A673 (cell line): ENCODE results near the gene DOCK1.

Experiments
- EZH2 ChIP-seq: fragments of 200-600 bp; sonication (generic); IDR thresholded peaks from 2 replicates; pipeline ENCODE4 v1.6.1; 2017; ENCODE audit warnings: borderline replicate concordance, low read depth, mild to moderate bottlenecking, mixed read lengths, antibody characterized with exemption, low read length; ENCODE audit not compliant: poor library complexity, severe bottlenecking
- TF ChIP-seq, protein P1 (sequence below): fragments of 300-800, 200-600 bp; sonication (generic); conservative IDR thresholded peaks from 2 replicates; pipeline ENCODE4 v1.5.1; 2017; ENCODE audit warnings: low read depth, mild to moderate bottlenecking, antibody characterized with exemption, low read length, moderate library complexity, mixed read lengths

DNA sequence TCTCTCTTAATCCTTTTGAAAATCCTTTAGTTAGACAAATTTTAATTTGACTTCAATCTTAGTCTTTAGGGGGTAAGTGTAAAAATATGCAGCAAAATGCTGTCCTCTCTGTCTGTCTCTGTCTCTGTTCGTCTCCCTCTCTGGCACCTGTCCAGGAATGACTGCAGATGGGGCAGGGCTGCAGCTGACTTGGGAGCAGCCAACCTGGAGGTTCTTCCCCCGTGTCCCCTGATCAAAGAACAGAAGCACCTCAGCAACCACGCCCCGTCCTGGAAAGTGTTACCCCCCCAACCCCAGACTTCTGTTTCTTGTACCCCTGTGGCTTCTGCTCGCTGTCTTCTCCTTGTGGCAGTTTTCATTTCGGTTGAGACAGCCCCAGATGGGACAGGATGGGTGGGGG, 502.3 kb downstream of the DOCK1 start:
- TF ChIP-seq, protein P1, sequence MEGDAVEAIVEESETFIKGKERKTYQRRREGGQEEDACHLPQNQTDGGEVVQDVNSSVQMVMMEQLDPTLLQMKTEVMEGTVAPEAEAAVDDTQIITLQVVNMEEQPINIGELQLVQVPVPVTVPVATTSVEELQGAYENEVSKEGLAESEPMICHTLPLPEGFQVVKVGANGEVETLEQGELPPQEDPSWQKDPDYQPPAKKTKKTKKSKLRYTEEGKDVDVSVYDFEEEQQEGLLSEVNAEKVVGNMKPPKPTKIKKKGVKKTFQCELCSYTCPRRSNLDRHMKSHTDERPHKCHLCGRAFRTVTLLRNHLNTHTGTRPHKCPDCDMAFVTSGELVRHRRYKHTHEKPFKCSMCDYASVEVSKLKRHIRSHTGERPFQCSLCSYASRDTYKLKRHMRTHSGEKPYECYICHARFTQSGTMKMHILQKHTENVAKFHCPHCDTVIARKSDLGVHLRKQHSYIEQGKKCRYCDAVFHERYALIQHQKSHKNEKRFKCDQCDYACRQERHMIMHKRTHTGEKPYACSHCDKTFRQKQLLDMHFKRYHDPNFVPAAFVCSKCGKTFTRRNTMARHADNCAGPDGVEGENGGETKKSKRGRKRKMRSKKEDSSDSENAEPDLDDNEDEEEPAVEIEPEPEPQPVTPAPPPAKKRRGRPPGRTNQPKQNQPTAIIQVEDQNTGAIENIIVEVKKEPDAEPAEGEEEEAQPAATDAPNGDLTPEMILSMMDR: no peak
- TF ChIP-seq EZH2: no peak
